ENCODE measurements around the gene DCXR.
"Not testable (repeated sequence)": the region's sequence is repeated elsewhere in the genome, so short reads cannot be mapped to it uniquely, and the experiment has no call there.

Gene DCXR

GRCh38 chr17:82039695-82040299 lies 2.3 kb upstream of the DCXR start:
- DNase-seq (ENCODE audit: low spot score), result no peak

GRCh38 chr17:82038796-82039409 lies 1.4 kb upstream of the DCXR start:
- DNase-seq (ENCODE audit: low spot score), result not testable (repeated sequence)

- DNase-seq (ENCODE audit: low spot score), result no peak
Measured at GRCh38 chr17:82037889-82038195, 345 bp upstream of the DCXR start.

GRCh38 chr17:82036634-82037091 lies 834 bp downstream of the DCXR start:
- DNase-seq (ENCODE audit: low spot score), result no peak

GRCh38 chr17:82035956-82036633 lies 1.4 kb downstream of the DCXR start:
- no peak for DNase-seq (ENCODE audit: low spot score)

- DNase-seq (ENCODE audit: low spot score), result no peak
Measured at GRCh38 chr17:82035488-82035887, 2.0 kb downstream of the DCXR start.

- no peak for DNase-seq (ENCODE audit: low spot score)
Measured at GRCh38 chr17:82034371-82035011, 3.0 kb downstream of the DCXR start.

GRCh38 chr17:82033359-82034085 lies 4.0 kb downstream of the DCXR start:
- DNase-seq (ENCODE audit: low spot score), result no peak

- no peak for DNase-seq (ENCODE audit: low spot score)
Measured at GRCh38 chr17:82031885-82032627, 5.4 kb downstream of the DCXR start.

- peak; percentile 68 for DNase-seq (ENCODE audit: low spot score)
Measured at GRCh38 chr17:82031303-82031884, 6.1 kb downstream of the DCXR start, which contains the start of gene RAC3. Gene RAC3, plus strand, starts transcription at chr17:82031678. Its CDS starts 84 bp downstream, at chr17:82031762.

- DNase-seq (ENCODE audit: low spot score), result peak; percentile 91
Measured at GRCh38 chr17:82030470-82031302, 6.8 kb downstream of the DCXR start.

GRCh38 chr17:82029990-82030469 lies 7.5 kb downstream of the DCXR start:
- DNase-seq (ENCODE audit: low spot score), result no peak

GRCh38 chr17:82029391-82029790 lies 8.1 kb downstream of the DCXR start:
- DNase-seq (ENCODE audit: low spot score), result no peak

- no peak for DNase-seq (ENCODE audit: low spot score)
Measured at GRCh38 chr17:82028966-82029365, 8.5 kb downstream of the DCXR start.

GRCh38 chr17:82028246-82028645 lies 9.3 kb downstream of the DCXR start:
- DNase-seq (ENCODE audit: low spot score), result no peak

- DNase-seq (ENCODE audit: low spot score), result no peak
Measured at GRCh38 chr17:82025401-82026107, 11.9 kb downstream of the DCXR start.

GRCh38 chr17:82024859-82025258 lies 12.6 kb downstream of the DCXR start:
- no peak for DNase-seq (ENCODE audit: low spot score)

GRCh38 chr17:82023447-82024241 lies 13.9 kb downstream of the DCXR start:
- DNase-seq (ENCODE audit: low spot score), result peak; percentile 58

Measured in hepatic stellate cell (primary cell).